ENCODE results near the gene NDUFV2. TPM values are rescaled to one million over a fixed set of nuclear protein-coding genes. Genes with fewer than 3 reads are reported as not detected.

NDUFV2 gene
- polyA plus RNA-seq, 3 donors from 2014 or later = 88.7 to 155 (median 115) TPM

- H3K27me3 Mint-ChIP-seq (ENCODE audit: low read depth in 3 of 3) = peaks cover 7 to 27% (median 8%) of the 10 kb centered on the region in 3 donors
- H3K9me3 Mint-ChIP-seq = no peaks in the 10 kb centered on the region
- peak within 1 kb of the TSS; percentile 97 to 100 (median 99) for H3K27ac Mint-ChIP-seq
- H3K4me3 Mint-ChIP-seq = peak within 1 kb of the TSS; percentile 98 to 99 (median 98)
- peaks cover 50 to 69% of the 10 kb centered on the region in 2 donors for H3K4me1 Mint-ChIP-seq
- H3K36me3 Mint-ChIP-seq = peaks cover 0 to 6% (median 3%) of the 10 kb centered on the region in 3 donors
- peak; percentile 99 to 100 (median 100) for DNase-seq
Measured at GRCh38 chr18:9136315-9137155, 34.0 kb downstream of the NDUFV2 start, which contains the start of gene ANKRD12. TSS of gene ANKRD12 (plus strand) at chr18:9136781. CDS start at chr18:9182433, 45,652 bp downstream.

GRCh38 chr18:9137168-9138066 is 34.9 kb downstream of the NDUFV2 start:
- peak; percentile 78 to 82 (median 80) for DNase-seq
- Mint-ChIP-seq H3K9me3 (no peaks in the 10 kb centered on the region), H3K27ac (peak overlapping the region; percentile 93 to 98 (median 96)), H3K36me3 (peaks cover 0 to 3% (median 3%) of the 10 kb centered on the region in 3 donors), H3K4me1 (peaks cover 58 to 78% of the 10 kb centered on the region in 2 donors), H3K4me3 (peak overlapping the region; percentile 92 to 99 (median 94)), H3K27me3 (ENCODE audit: low read depth in 3 of 3) (peaks cover 7 to 28% (median 8%) of the 10 kb centered on the region in 3 donors)

GRCh38 chr18:9139400-9140039 is 37.0 kb downstream of the NDUFV2 start:
- peak overlapping the region; percentile 43 to 97 (median 94) for H3K27ac Mint-ChIP-seq
- DNase-seq = no peak
- H3K9me3 Mint-ChIP-seq = no peaks in the 10 kb centered on the region
- peaks cover 7 to 29% (median 8%) of the 10 kb centered on the region in 3 donors for H3K27me3 Mint-ChIP-seq (ENCODE audit: low read depth in 3 of 3)
- peak overlapping the region; percentile 31 to 95 (median 73) for H3K4me3 Mint-ChIP-seq
- H3K4me1 Mint-ChIP-seq = peaks cover 71 to 81% of the 10 kb centered on the region in 2 donors
- no peaks in the 10 kb centered on the region for H3K36me3 Mint-ChIP-seq

GRCh38 chr18:9140381-9140780 is 37.9 kb downstream of the NDUFV2 start:
- Mint-ChIP-seq H3K4me3 (peak overlapping the region; percentile 31 to 95 (median 73)), H3K27ac (peak overlapping the region; percentile 63 to 95 (median 89)), H3K27me3 (ENCODE audit: low read depth in 3 of 3) (peaks cover 7 to 29% (median 8%) of the 10 kb centered on the region in 3 donors)

GRCh38 chr18:9140984-9141383 is 38.5 kb downstream of the NDUFV2 start:
- H3K27ac Mint-ChIP-seq = peak overlapping the region; percentile 63 to 95 (median 80)
- DNase-seq = no peak
- no peaks in the 10 kb centered on the region for H3K36me3 Mint-ChIP-seq
- H3K9me3 Mint-ChIP-seq = no peaks in the 10 kb centered on the region
- peaks cover 7 to 26% (median 8%) of the 10 kb centered on the region in 3 donors for H3K27me3 Mint-ChIP-seq (ENCODE audit: low read depth in 3 of 3)
- peaks cover 70 to 83% of the 10 kb centered on the region in 2 donors for H3K4me1 Mint-ChIP-seq
- H3K4me3 Mint-ChIP-seq = peak overlapping the region; percentile 8 to 60 (median 19)

More at GRCh38 chr18:9140381-9140780, 37.9 kb downstream of the NDUFV2 start:
- DNase-seq = no peak
- H3K4me1 Mint-ChIP-seq = peaks cover 72 to 83% of the 10 kb centered on the region in 2 donors
- H3K9me3 Mint-ChIP-seq = no peaks in the 10 kb centered on the region
- no peaks in the 10 kb centered on the region for H3K36me3 Mint-ChIP-seq

- DNase-seq = no peak
- H3K4me1 Mint-ChIP-seq = peaks cover 63 to 87% of the 10 kb centered on the region in 2 donors
- peak overlapping the region; percentile 10 to 64 (median 40) for H3K27ac Mint-ChIP-seq
- peaks cover 0 to 4% (median 2%) of the 10 kb centered on the region in 3 donors for H3K27me3 Mint-ChIP-seq (ENCODE audit: low read depth in 3 of 3)
- no peaks in the 10 kb centered on the region for H3K9me3 Mint-ChIP-seq
- H3K4me3 Mint-ChIP-seq = no peak overlapping the region
- no peaks in the 10 kb centered on the region for H3K36me3 Mint-ChIP-seq
Measured at GRCh38 chr18:9146224-9146623, 43.7 kb downstream of the NDUFV2 start.

- Mint-ChIP-seq H3K36me3 (no peaks in the 10 kb centered on the region), H3K9me3 (no peaks in the 10 kb centered on the region), H3K27me3 (ENCODE audit: low read depth in 3 of 3) (peaks cover 0 to 2% (median 1%) of the 10 kb centered on the region in 3 donors), H3K4me3 (peak overlapping the region in 2 of 5 donors; percentile 27 to 39), H3K4me1 (peaks cover 60 to 87% of the 10 kb centered on the region in 2 donors), H3K27ac (peak overlapping the region; percentile 58 to 89 (median 73))
- peak; percentile 48 to 67 (median 59) for DNase-seq
Measured at GRCh38 chr18:9147440-9148202, 45.1 kb downstream of the NDUFV2 start.

- Mint-ChIP-seq H3K27me3 (ENCODE audit: low read depth in 3 of 3) (peaks cover 0 to 2% (median 1%) of the 10 kb centered on the region in 3 donors), H3K9me3 (no peaks in the 10 kb centered on the region), H3K4me3 (no peak overlapping the region), H3K36me3 (no peaks in the 10 kb centered on the region), H3K27ac (peak overlapping the region in 3 of 6 donors; percentile 58 to 69 (median 59)), H3K4me1 (peaks cover 63 to 90% of the 10 kb centered on the region in 2 donors)
- DNase-seq = no peak
Measured at GRCh38 chr18:9148203-9148552, 45.7 kb downstream of the NDUFV2 start.

GRCh38 chr18:9150121-9150520 is 47.6 kb downstream of the NDUFV2 start:
- DNase-seq = no peak
- no peaks in the 10 kb centered on the region for H3K9me3 Mint-ChIP-seq
- H3K4me3 Mint-ChIP-seq = no peak overlapping the region
- H3K36me3 Mint-ChIP-seq = no peaks in the 10 kb centered on the region
- H3K4me1 Mint-ChIP-seq = peaks cover 68 to 92% of the 10 kb centered on the region in 2 donors
- peak overlapping the region in 1 of 6 donors; percentile 57 for H3K27ac Mint-ChIP-seq
- peaks cover 0 to 3% (median 2%) of the 10 kb centered on the region in 3 donors for H3K27me3 Mint-ChIP-seq (ENCODE audit: low read depth in 3 of 3)

GRCh38 chr18:9153256-9153655 is 50.8 kb downstream of the NDUFV2 start:
- H3K4me1 Mint-ChIP-seq = peaks cover 75 to 92% of the 10 kb centered on the region in 2 donors
- peaks cover 0 to 3% (median 0%) of the 10 kb centered on the region in 3 donors for H3K27me3 Mint-ChIP-seq (ENCODE audit: low read depth in 3 of 3)
- DNase-seq = no peak
- no peak overlapping the region for H3K4me3 Mint-ChIP-seq
- H3K36me3 Mint-ChIP-seq = no peaks in the 10 kb centered on the region
- H3K9me3 Mint-ChIP-seq = no peaks in the 10 kb centered on the region
- no peak overlapping the region for H3K27ac Mint-ChIP-seq

GRCh38 chr18:9156604-9157249 is 54.2 kb downstream of the NDUFV2 start:
- no peak for DNase-seq
- Mint-ChIP-seq H3K4me1 (peaks cover 78 to 90% of the 10 kb centered on the region in 2 donors), H3K4me3 (peak overlapping the region in 1 of 5 donors; percentile 43), H3K9me3 (no peaks in the 10 kb centered on the region), H3K27me3 (ENCODE audit: low read depth in 3 of 3) (peaks cover 0 to 2% (median 0%) of the 10 kb centered on the region in 3 donors), H3K27ac (peak overlapping the region in 3 of 6 donors; percentile 14 to 46 (median 32)), H3K36me3 (no peaks in the 10 kb centered on the region)

- peak overlapping the region in 4 of 6 donors; percentile 1 to 53 (median 4) for H3K27ac Mint-ChIP-seq
- peaks cover 82 to 90% of the 10 kb centered on the region in 2 donors for H3K4me1 Mint-ChIP-seq
- peak overlapping the region in 2 of 5 donors; percentile 3 to 52 for H3K4me3 Mint-ChIP-seq
- H3K36me3 Mint-ChIP-seq = peaks cover under 1 to 9% (median 5%) of the 10 kb centered on the region in 3 donors
- no peak for DNase-seq
- H3K27me3 Mint-ChIP-seq (ENCODE audit: low read depth in 3 of 3) = peaks cover 0 to 4% (median 0%) of the 10 kb centered on the region in 3 donors
- peaks cover 0 to 4% (median 0%) of the 10 kb centered on the region in 6 donors for H3K9me3 Mint-ChIP-seq
Measured at GRCh38 chr18:9157806-9158205, 55.3 kb downstream of the NDUFV2 start.
